Panc1 (cell line): Measurements from ENCODE around the gene CAV3. TPM values are rescaled to one million over a fixed set of nuclear protein-coding genes. Genes with fewer than 3 reads are reported as not detected.

Experiments
- ATAC-seq: fragments of 200-7000 bp; cut with Tn5 transposase; 2 replicates; pipeline ENCODE4 v1.9.1; 2020; ENCODE audit warnings: mild to moderate bottlenecking, moderate library complexity
- BruUV-seq: library from RNA; stranded (reverse); fragments of 400-500 nt; replicated peaks from 2 replicates; lab custom pipeline; 2021; lab: Mats Ljungman, UMichigan
- CTCF ChIA-PET: fragments of 300-600 bp; sonication (Branson Sonifier 250); formaldehyde crosslinking; loops from one replicate; lab custom pipeline; 2022; ENCODE audit warnings: antibody characterized with exemption; lab: Charles Lee
- POLR2A ChIA-PET: fragments of 300-600 bp; sonication (Branson Sonifier 250); formaldehyde crosslinking; loops from one replicate; lab custom pipeline; 2022; ENCODE audit warnings: antibody characterized with exemption; lab: Charles Lee
- DNase-seq: peaks from one replicate; pipeline ENCODE4 v3.0.0-alpha.2; 2010; ENCODE audit warnings: low read depth, low spot score
- H3K27ac ChIP-seq: 2 replicates; pipeline ENCODE4 v1.5.1; 2011; ENCODE audit warnings: mild to moderate bottlenecking, low read length, inconsistent platforms
- H3K27me3 ChIP-seq: fragments of 200-500 bp; sonication (Bioruptor generic); 2 replicates; pipeline ENCODE4 v1.6.0; 2014; ENCODE audit warnings: low read length, inconsistent platforms; ENCODE audit not compliant: control insufficient read depth, insufficient read depth
- H3K36me3 ChIP-seq: fragments of 200-500 bp; sonication (Bioruptor generic); 2 replicates; pipeline ENCODE4 v1.5.1; 2014; ENCODE audit warnings: inconsistent platforms, mild to moderate bottlenecking, low read length, moderate library complexity; ENCODE audit not compliant: control insufficient read depth, insufficient read depth
- H3K4me1 ChIP-seq: 2 replicates; pipeline ENCODE4 v1.5.1; 2011; ENCODE audit warnings: inconsistent platforms, mild to moderate bottlenecking, low read length, moderate library complexity; ENCODE audit not compliant: control insufficient read depth, insufficient read depth
- H3K4me3 ChIP-seq, 2 experiments: 2 replicates each; pipeline ENCODE4 v1.5.1; 2011 to 2012; ENCODE audit warnings: low read depth in 2 of 2, low read length in 2 of 2, mild to moderate bottlenecking in 2 of 2, inconsistent platforms in 1 of 2, moderate library complexity in 1 of 2
- H3K9me3 ChIP-seq: fragments of 200-500 bp; sonication (Bioruptor generic); 2 replicates; pipeline ENCODE4 v1.5.1; 2014; ENCODE audit warnings: low read depth, mild to moderate bottlenecking, inconsistent platforms, low read length, moderate library complexity; ENCODE audit not compliant: control insufficient read depth, insufficient read depth
- POLR2AphosphoS5 ChIP-seq: IDR thresholded peaks from 2 replicates; pipeline ENCODE4 v1.6.1; 2012; ENCODE audit warnings: mild to moderate bottlenecking, low read depth, low read length, moderate library complexity
- SIN3A ChIP-seq: IDR thresholded peaks from 2 replicates; pipeline ENCODE4 v1.6.1; 2012; ENCODE audit warnings: low read depth, mild to moderate bottlenecking, low read length, moderate library complexity, borderline replicate concordance; ENCODE audit not compliant: insufficient read depth
- TCF7L2 ChIP-seq: IDR thresholded peaks from 2 replicates; pipeline ENCODE4 v1.6.1; 2011; ENCODE audit warnings: mild to moderate bottlenecking, low read depth, low read length, inconsistent platforms
- in situ Hi-C: cut with HindIII; loops from 2 replicates; pipeline ENCODE4 v1.10.0; 2016; ENCODE audit warnings: low sequenced_read_pairs, low pct_unique_long_range_greater_than_20kb
- intact Hi-C: fragments of 100-400 bp; cut with micrococcal nuclease; formaldehyde crosslinking; loops from one replicate; pipeline ENCODE4 v1.10.0; 2022; ENCODE audit not compliant: unreplicated experiment
- total RNA-seq: library from RNA; stranded (reverse); gene quantifications from one replicate; pipeline ENCODE4 v1.2.1, GENCODE V29; 2021; ENCODE audit not compliant: unreplicated experiment
- TF ChIP-seq, protein P1 (sequence below), 2 experiments: IDR thresholded peaks; 2 replicates each; pipeline ENCODE4 v1.6.1; 2011 to 2012; ENCODE audit warnings: low read depth in 2 of 2, control low read depth in 1 of 2, low read length in 1 of 2, mild to moderate bottlenecking in 1 of 2, moderate library complexity in 1 of 2; ENCODE audit not compliant: insufficient read depth in 1 of 2
- TF ChIP-seq, protein P2 (sequence below): fragments of 450-650 bp; IDR thresholded peaks from 2 replicates; pipeline ENCODE4 v1.5.1; 2017; ENCODE audit warnings: mild to moderate bottlenecking

The CAV3 gene
- total RNA-seq, 1 experiment from 2014 or later: not detected

DNA sequence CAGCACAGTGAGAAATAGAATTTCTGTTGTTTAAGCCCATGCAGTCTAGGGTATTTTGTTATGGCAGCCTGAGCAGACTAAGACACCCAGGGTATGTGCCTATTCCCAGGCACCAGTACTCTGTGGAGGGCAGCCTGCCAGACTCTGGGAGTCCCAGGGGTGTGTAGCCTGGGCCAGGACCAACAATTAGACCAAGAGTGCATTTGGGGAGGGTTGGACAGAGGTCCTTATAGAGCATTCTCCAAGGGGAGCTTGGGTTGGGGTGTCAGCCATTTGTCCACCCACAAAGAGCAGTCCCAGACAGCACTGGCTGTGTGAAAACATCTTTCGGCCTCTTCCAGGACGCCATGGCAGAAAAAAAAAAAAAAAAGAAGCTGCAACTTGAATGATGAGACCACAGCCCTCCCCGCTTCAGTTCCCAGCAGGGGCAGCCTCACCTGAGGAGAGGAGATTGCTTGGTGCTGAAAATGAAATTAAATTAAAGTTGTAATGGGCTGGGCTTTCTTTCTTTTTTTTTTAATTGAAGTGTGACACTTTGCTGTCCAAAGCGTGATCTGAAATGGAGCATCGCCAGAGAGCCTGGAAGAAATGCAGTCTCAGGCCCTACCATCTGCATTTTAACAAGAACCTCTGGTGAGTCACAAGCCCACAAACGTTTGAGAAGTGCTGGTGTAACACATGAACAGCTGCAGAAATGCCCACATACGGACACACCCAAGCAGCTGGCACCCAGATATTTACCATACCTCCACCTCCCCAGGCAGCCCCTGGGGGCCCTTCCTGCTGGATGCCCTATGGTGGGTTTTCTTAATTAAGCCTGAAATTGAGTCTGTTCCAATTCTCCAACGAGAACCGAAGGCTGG is 21.3 kb upstream of the CAV3 start:
- no peak overlapping the region for H3K4me3 ChIP-seq
- H3K27me3 ChIP-seq: no peaks in the 10 kb centered on the region
- in situ Hi-C loops: no loop called here
- BruUV-seq: no TSS peak
- ChIA-PET POLR2A (no interaction called here), CTCF (no interaction called here)
- no peaks in the 10 kb centered on the region for H3K4me1 ChIP-seq
- H3K27ac ChIP-seq: no peak overlapping the region
- no peak for ATAC-seq
- DNase-seq: no peak
- no peaks in the 10 kb centered on the region for H3K36me3 ChIP-seq
- no peaks in the 10 kb centered on the region for H3K9me3 ChIP-seq
- TF ChIP-seq TCF7L2: no peak
- TF ChIP-seq SIN3A: no peak
- TF ChIP-seq POLR2AphosphoS5: no peak
- TF ChIP-seq, protein P1, sequence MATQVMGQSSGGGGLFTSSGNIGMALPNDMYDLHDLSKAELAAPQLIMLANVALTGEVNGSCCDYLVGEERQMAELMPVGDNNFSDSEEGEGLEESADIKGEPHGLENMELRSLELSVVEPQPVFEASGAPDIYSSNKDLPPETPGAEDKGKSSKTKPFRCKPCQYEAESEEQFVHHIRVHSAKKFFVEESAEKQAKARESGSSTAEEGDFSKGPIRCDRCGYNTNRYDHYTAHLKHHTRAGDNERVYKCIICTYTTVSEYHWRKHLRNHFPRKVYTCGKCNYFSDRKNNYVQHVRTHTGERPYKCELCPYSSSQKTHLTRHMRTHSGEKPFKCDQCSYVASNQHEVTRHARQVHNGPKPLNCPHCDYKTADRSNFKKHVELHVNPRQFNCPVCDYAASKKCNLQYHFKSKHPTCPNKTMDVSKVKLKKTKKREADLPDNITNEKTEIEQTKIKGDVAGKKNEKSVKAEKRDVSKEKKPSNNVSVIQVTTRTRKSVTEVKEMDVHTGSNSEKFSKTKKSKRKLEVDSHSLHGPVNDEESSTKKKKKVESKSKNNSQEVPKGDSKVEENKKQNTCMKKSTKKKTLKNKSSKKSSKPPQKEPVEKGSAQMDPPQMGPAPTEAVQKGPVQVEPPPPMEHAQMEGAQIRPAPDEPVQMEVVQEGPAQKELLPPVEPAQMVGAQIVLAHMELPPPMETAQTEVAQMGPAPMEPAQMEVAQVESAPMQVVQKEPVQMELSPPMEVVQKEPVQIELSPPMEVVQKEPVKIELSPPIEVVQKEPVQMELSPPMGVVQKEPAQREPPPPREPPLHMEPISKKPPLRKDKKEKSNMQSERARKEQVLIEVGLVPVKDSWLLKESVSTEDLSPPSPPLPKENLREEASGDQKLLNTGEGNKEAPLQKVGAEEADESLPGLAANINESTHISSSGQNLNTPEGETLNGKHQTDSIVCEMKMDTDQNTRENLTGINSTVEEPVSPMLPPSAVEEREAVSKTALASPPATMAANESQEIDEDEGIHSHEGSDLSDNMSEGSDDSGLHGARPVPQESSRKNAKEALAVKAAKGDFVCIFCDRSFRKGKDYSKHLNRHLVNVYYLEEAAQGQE (IDR thresholded peaks at IDR 0.05; ENCODE audit: insufficient read depth in 1 of 2, low read depth in 2 of 2, low read length in 1 of 2): no peak
- TF ChIP-seq, protein P2, sequence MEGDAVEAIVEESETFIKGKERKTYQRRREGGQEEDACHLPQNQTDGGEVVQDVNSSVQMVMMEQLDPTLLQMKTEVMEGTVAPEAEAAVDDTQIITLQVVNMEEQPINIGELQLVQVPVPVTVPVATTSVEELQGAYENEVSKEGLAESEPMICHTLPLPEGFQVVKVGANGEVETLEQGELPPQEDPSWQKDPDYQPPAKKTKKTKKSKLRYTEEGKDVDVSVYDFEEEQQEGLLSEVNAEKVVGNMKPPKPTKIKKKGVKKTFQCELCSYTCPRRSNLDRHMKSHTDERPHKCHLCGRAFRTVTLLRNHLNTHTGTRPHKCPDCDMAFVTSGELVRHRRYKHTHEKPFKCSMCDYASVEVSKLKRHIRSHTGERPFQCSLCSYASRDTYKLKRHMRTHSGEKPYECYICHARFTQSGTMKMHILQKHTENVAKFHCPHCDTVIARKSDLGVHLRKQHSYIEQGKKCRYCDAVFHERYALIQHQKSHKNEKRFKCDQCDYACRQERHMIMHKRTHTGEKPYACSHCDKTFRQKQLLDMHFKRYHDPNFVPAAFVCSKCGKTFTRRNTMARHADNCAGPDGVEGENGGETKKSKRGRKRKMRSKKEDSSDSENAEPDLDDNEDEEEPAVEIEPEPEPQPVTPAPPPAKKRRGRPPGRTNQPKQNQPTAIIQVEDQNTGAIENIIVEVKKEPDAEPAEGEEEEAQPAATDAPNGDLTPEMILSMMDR: no peak
- intact Hi-C loops: no loop called here

DNA sequence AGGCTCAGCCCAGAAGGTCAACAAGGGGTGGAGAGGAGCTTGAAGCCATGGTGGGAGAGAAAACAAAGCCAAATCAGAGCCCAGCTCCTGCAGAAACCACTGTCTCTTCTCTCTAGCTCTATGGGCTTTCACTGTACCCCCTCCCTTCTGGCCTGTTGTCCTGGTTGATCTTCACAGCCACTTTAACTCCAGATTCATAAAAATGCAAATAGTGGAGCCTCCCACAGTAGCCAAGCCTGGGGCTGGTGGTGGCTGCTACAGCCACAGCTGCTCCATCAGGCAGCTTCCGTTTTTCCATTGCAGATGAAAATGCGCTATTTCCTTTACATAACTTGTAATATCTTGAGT is 20.7 kb upstream of the CAV3 start:
- Histone ChIP-seq H3K27ac (no peak overlapping the region), H3K9me3 (no peaks in the 10 kb centered on the region), H3K4me3 (no peak overlapping the region), H3K36me3 (no peaks in the 10 kb centered on the region), H3K27me3 (no peaks in the 10 kb centered on the region), H3K4me1 (no peaks in the 10 kb centered on the region)
- BruUV-seq: no TSS peak
- intact Hi-C loops (no loop called here), in situ Hi-C loops (no loop called here)
- ATAC-seq: no peak
- TF ChIP-seq SIN3A (no peak), TCF7L2 (no peak), POLR2AphosphoS5 (no peak)
- TF ChIP-seq, protein P2: no peak
- TF ChIP-seq, protein P1 (IDR thresholded peaks at IDR 0.05; ENCODE audit: insufficient read depth in 1 of 2, low read depth in 2 of 2, low read length in 1 of 2): no peak
- no peak for DNase-seq
- ChIA-PET CTCF (no interaction called here), POLR2A (no interaction called here)
